ENCODE measurements around the gene ZFAND2B. TPM values are rescaled to one million over a fixed set of nuclear protein-coding genes. Genes with fewer than 3 reads are reported as not detected.

Gene ZFAND2B
- total RNA-seq, 4 donors from 2014 or later: 34.6 to 49.9 (median 43.6) TPM

GRCh38 chr2:219183151-219183772 lies 23.3 kb upstream of the ZFAND2B start:
- no peak for DNase-seq
- Histone ChIP-seq H3K4me3 (no peak overlapping the region), H3K9me3 (no peaks in the 10 kb centered on the region), H3K36me3 (peaks cover 26 to 67% (median 32%) of the 10 kb centered on the region in 3 donors), H3K4me1 (peaks cover 10 to 26% (median 13%) of the 10 kb centered on the region in 3 donors), H3K27me3 (no peaks in the 10 kb centered on the region), H3K27ac (no peak overlapping the region)
- TF ChIP-seq POLR2A (IDR thresholded peaks at IDR 0.05): no peak
- no peak for TF ChIP-seq CTCF (IDR thresholded peaks at IDR 0.05)
- intact Hi-C loops (cut with DNase I): no loop called here
- 89 to 96% methylated on average over 3 to 4 of the region's 6 CpGs for WGBS, 2 donors

- H3K9me3 ChIP-seq: no peaks in the 10 kb centered on the region
- H3K36me3 ChIP-seq: peaks cover 26 to 67% (median 32%) of the 10 kb centered on the region in 3 donors
- DNase-seq: no peak
- H3K4me1 ChIP-seq: peaks cover 5 to 18% (median 8%) of the 10 kb centered on the region in 3 donors
- WGBS, 2 donors: 91 to 97% methylated on average over 2 of the region's 2 CpGs
- H3K27ac ChIP-seq: no peak overlapping the region
- no peaks in the 10 kb centered on the region for H3K27me3 ChIP-seq
- intact Hi-C loops (cut with DNase I): no loop called here
- no peak overlapping the region for H3K4me3 ChIP-seq
- TF ChIP-seq CTCF (IDR thresholded peaks at IDR 0.05) (no peak), POLR2A (IDR thresholded peaks at IDR 0.05) (no peak)
Measured at GRCh38 chr2:219184121-219184520, 22.5 kb upstream of the ZFAND2B start.

- H3K4me1 ChIP-seq: no peaks in the 10 kb centered on the region
- intact Hi-C loops (cut with DNase I): no loop called here
- no peak for DNase-seq
- no peak for TF ChIP-seq CTCF (IDR thresholded peaks at IDR 0.05)
- no peak for TF ChIP-seq POLR2A (IDR thresholded peaks at IDR 0.05)
- no peak overlapping the region for H3K27ac ChIP-seq
- H3K9me3 ChIP-seq: no peaks in the 10 kb centered on the region
- no peak overlapping the region for H3K4me3 ChIP-seq
- no peaks in the 10 kb centered on the region for H3K27me3 ChIP-seq
- peaks cover 9 to 41% (median 16%) of the 10 kb centered on the region in 3 donors for H3K36me3 ChIP-seq
- WGBS, 2 donors: 83 to 84% methylated on average over 7 of the region's 7 CpGs
Measured at GRCh38 chr2:219186754-219187456, 19.7 kb upstream of the ZFAND2B start.

- Histone ChIP-seq H3K36me3 (no peaks in the 10 kb centered on the region), H3K4me3 (no peak overlapping the region), H3K27ac (no peak overlapping the region), H3K9me3 (no peaks in the 10 kb centered on the region), H3K4me1 (no peaks in the 10 kb centered on the region), H3K27me3 (peaks cover 0 to 6% (median 0%) of the 10 kb centered on the region in 4 donors)
- TF ChIP-seq CTCF (IDR thresholded peaks at IDR 0.05) (no peak), POLR2A (IDR thresholded peaks at IDR 0.05) (no peak)
- no peak for DNase-seq
- intact Hi-C loops (cut with DNase I): no loop called here
- WGBS, 2 donors: 83% methylated on average over 1 of the region's 1 CpG; no CpG with 5 or more reads in 1 of the 2 donors
Measured at GRCh38 chr2:219197388-219197787, 9.2 kb upstream of the ZFAND2B start.

- Histone ChIP-seq H3K27me3 (peaks cover 0 to 6% (median 0%) of the 10 kb centered on the region in 4 donors), H3K9me3 (no peaks in the 10 kb centered on the region), H3K4me3 (no peak overlapping the region), H3K27ac (no peak overlapping the region), H3K36me3 (no peaks in the 10 kb centered on the region), H3K4me1 (no peaks in the 10 kb centered on the region)
- TF ChIP-seq POLR2A (IDR thresholded peaks at IDR 0.05) (no peak), CTCF (IDR thresholded peaks at IDR 0.05) (no peak)
- 64 to 76% methylated on average over 4 to 5 of the region's 5 CpGs for whole genome bisulfite sequencing, 2 donors
- no peak for DNase-seq
- intact Hi-C loops (cut with DNase I): no loop called here
Measured at GRCh38 chr2:219198974-219199373, 7.6 kb upstream of the ZFAND2B start.

All from esophagus squamous epithelium (tissue), 5 donors.